ENCODE measurements around the gene MTG1.
"Not testable (repeated sequence)": the region's sequence is repeated elsewhere in the genome, so short reads cannot be mapped to it uniquely, and the experiment has no call there.

- not testable (repeated sequence) for TF ChIP-seq CTCF (IDR thresholded peaks at IDR 0.05); POLR2AphosphoS5 (IDR thresholded peaks at IDR 0.05; ENCODE audit: insufficient read depth in 1 of 2, low read depth in 1 of 2); POLR2A (IDR thresholded peaks at IDR 0.05)
Measured at GRCh38 chr10:133424102-133424501, 30.1 kb downstream of the MTG1 start.
